ENCODE measurements around the gene NOP53. TPM values are rescaled to one million over a fixed set of nuclear protein-coding genes. Genes with fewer than 3 reads are reported as not detected.
A peak's percentile ranks its signal among the peaks of the same experiment; 100 is the strongest.
"Not testable (repeated sequence)": the region's sequence is repeated elsewhere in the genome, so short reads cannot be mapped to it uniquely, and the experiment has no call there.

The NOP53 gene
- total RNA-seq, 1 donor from 2014 or later: 103 TPM

GRCh38 chr19:47777245-47778048 lies 32.1 kb downstream of the NOP53 start:
- not testable (repeated sequence) for DNase-seq

GRCh38 chr19:47778049-47778953 lies 33.0 kb downstream of the NOP53 start, which contains the start of gene SELENOW:
SELENOW (plus strand) TSS chr19:47778703; CDS start chr19:47778786, 83 bp downstream.
- peak; percentile 48 for DNase-seq

GRCh38 chr19:47778954-47779351 lies 33.6 kb downstream of the NOP53 start:
- DNase-seq: no peak

- DNase-seq: no peak
Measured at GRCh38 chr19:47779524-47780214, 34.3 kb downstream of the NOP53 start.

GRCh38 chr19:47780215-47780551 lies 34.8 kb downstream of the NOP53 start:
- DNase-seq: no peak

GRCh38 chr19:47781590-47782262 lies 36.4 kb downstream of the NOP53 start:
- DNase-seq: no peak

- no peak for DNase-seq
Measured at GRCh38 chr19:47786566-47786965, 41.2 kb downstream of the NOP53 start.

GRCh38 chr19:47787307-47787706 lies 42.0 kb downstream of the NOP53 start:
- not testable (repeated sequence) for DNase-seq

GRCh38 chr19:47789811-47790210 lies 44.5 kb downstream of the NOP53 start:
- not testable (repeated sequence) for DNase-seq

GRCh38 chr19:47790398-47790814 lies 45.1 kb downstream of the NOP53 start:
- DNase-seq: no peak

GRCh38 chr19:47792616-47793015 lies 47.3 kb downstream of the NOP53 start:
- no peak for DNase-seq

GRCh38 chr19:47794526-47794925 lies 49.2 kb downstream of the NOP53 start:
- DNase-seq: no peak

GRCh38 chr19:47796785-47797184 lies 51.4 kb downstream of the NOP53 start:
- no peak for DNase-seq

- no peak for DNase-seq
Measured at GRCh38 chr19:47797996-47798903, 52.9 kb downstream of the NOP53 start.

GRCh38 chr19:47798904-47799266 lies 53.5 kb downstream of the NOP53 start:
- DNase-seq: no peak

GRCh38 chr19:47801270-47801669 lies 55.9 kb downstream of the NOP53 start:
- no peak for DNase-seq

- no peak for DNase-seq
Measured at GRCh38 chr19:47802521-47803043, 57.2 kb downstream of the NOP53 start.

- not testable (repeated sequence) for DNase-seq
Measured at GRCh38 chr19:47803148-47803547, 57.8 kb downstream of the NOP53 start.

- not testable (repeated sequence) for DNase-seq
Measured at GRCh38 chr19:47803671-47804070, 58.3 kb downstream of the NOP53 start.

- not testable (repeated sequence) for DNase-seq
Measured at GRCh38 chr19:47804451-47804850, 59.1 kb downstream of the NOP53 start, which contains the start of gene TPRX1. TPRX1 (minus strand) TSS chr19:47804551; CDS start chr19:47804539, 12 bp downstream.
